Esophagus (tissue), 2 donors: Measurements from ENCODE around the gene PI4KA. TPM values are rescaled to one million over a fixed set of nuclear protein-coding genes. Genes with fewer than 3 reads are reported as not detected.

Source experiments
- H3K27ac ChIP-seq, 2 donors: one replicate each; pipeline ENCODE4 v1.5.1; 2013; ENCODE audit warnings: low read depth in 2 of 2, mild to moderate bottlenecking in 2 of 2, inconsistent platforms in 1 of 2, low read length in 1 of 2, moderate library complexity in 1 of 2
- H3K27me3 ChIP-seq, 2 donors: one replicate each; pipeline ENCODE4 v1.6.1; 2013; ENCODE audit warnings: low read length in 2 of 2, control low read depth in 1 of 2, mild to moderate bottlenecking in 1 of 2; ENCODE audit not compliant: insufficient read depth in 2 of 2, control insufficient read depth in 1 of 2
- H3K36me3 ChIP-seq, 2 donors: one replicate each; pipeline ENCODE4 v1.6.1; 2013; ENCODE audit warnings: low read length in 1 of 2; ENCODE audit not compliant: control insufficient read depth in 2 of 2, insufficient read depth in 2 of 2
- H3K4me1 ChIP-seq, 2 donors: one replicate each; pipeline ENCODE4 v1.6.1; 2013; ENCODE audit warnings: low read length in 1 of 2; ENCODE audit not compliant: control insufficient read depth in 2 of 2, insufficient read depth in 2 of 2
- H3K4me3 ChIP-seq, 2 donors: one replicate each; pipeline ENCODE4 v1.5.1; 2013; ENCODE audit warnings: low read length in 2 of 2, mild to moderate bottlenecking in 2 of 2, low read depth in 1 of 2, moderate library complexity in 1 of 2
- H3K9me3 ChIP-seq, 2 donors: one replicate each; pipeline ENCODE4 v1.6.1; 2013; ENCODE audit warnings: mild to moderate bottlenecking in 2 of 2, low read depth in 1 of 2, low read length in 1 of 2, moderate library complexity in 1 of 2; ENCODE audit not compliant: control insufficient read depth in 2 of 2, insufficient read depth in 1 of 2
- WGBS, 2 donors: extraction: QIAGEN DNeasy Blood & Tissue Kit; methylation state at CpG; one replicate each; pipeline ENCODE4 v1.1.7; 2013; 5-methylcytosine and 5-hydroxymethylcytosine counted together
- polyA plus RNA-seq, 2 donors: library from polyadenylated mRNA; stranded (reverse); fragments of 200-250 nt; gene quantifications; one replicate each; pipeline ENCODE4 v1.2.3, GENCODE V29; 2013
- donor health status: healthy with polysubstance abuse.
- donor health status: Bipolar disorder and iron deficiency.

Gene PI4KA
- polyA plus RNA-seq, 2 donors, result 21.4 to 22.8 TPM

DNA sequence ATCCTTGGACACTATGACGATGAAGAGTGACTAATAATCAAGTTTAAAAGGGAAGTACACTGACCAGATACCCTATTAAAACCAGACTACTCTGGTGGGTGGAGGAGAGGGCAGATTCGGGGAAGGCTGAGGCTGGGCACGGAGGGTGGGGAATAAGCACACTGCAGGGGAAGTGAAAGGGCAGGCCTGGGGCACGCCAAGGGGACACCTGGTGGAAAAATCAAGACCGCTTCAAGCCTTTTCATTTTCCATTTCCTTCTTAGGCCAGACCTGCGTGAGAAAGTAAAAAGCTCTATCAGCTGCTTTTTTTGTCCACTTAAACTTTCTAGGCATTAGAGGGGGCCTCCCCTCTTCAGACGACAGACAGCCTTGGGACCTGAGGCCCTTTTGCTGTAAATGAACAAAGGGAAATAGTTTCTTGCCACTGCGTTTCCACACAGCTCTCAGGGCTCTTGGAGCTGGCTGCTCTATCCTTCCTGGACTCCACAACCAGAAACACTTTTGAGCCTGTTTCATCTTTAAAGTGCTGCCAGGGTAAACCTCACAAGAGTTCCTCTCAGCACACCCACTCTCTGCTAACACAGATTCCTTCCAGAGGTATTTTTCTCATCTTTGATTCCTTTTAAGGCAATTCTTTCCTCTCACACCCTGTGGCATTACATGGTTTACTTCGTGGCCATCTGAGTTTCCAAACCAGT, 109.7 kb downstream of the PI4KA start:
- 42 to 52% methylated on average over 9 of the region's 9 CpGs for WGBS, 2 donors
- Histone ChIP-seq H3K36me3 (peaks cover 10 to 32% of the 10 kb centered on the region in 2 donors), H3K27ac (peak overlapping the region; percentile 1 to 21)

DNA sequence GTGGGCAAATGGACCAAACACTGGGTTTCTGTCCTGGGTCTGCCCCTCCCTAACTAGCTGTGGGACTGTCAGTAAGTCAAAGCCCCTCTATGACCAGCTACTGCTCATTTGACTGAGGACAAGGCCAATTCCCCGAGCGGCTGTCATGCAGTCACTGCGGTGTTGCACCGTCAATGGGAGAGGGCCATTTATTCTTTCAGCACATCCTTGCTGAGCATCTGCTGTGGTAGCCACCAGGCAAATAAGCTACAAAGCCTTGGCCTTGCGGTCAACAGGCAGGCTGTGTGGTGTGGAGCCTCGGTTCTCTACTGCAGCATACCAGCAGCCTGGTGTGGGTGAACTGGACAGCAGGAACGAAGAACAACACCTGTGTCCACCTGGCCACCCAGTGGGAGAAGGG, 110.5 kb downstream of the PI4KA start:
- H3K4me3 ChIP-seq, result no peak overlapping the region
- H3K27me3 ChIP-seq, result no peaks in the 10 kb centered on the region
- peaks cover 6% of the 10 kb centered on the region in 2 donors for H3K4me1 ChIP-seq
- peak overlapping the region in 1 of 2 donors; percentile 10 for H3K27ac ChIP-seq
- 94 to 95% methylated on average over 7 of the region's 7 CpGs for WGBS, 2 donors
- H3K9me3 ChIP-seq, result no peaks in the 10 kb centered on the region
- H3K36me3 ChIP-seq, result peaks cover 10 to 32% of the 10 kb centered on the region in 2 donors

More for the DNA sequence above, 109.7 kb downstream of the PI4KA start:
- Histone ChIP-seq H3K9me3 (no peaks in the 10 kb centered on the region), H3K4me1 (peaks cover 6% of the 10 kb centered on the region in 2 donors), H3K4me3 (no peak overlapping the region), H3K27me3 (no peaks in the 10 kb centered on the region)

DNA sequence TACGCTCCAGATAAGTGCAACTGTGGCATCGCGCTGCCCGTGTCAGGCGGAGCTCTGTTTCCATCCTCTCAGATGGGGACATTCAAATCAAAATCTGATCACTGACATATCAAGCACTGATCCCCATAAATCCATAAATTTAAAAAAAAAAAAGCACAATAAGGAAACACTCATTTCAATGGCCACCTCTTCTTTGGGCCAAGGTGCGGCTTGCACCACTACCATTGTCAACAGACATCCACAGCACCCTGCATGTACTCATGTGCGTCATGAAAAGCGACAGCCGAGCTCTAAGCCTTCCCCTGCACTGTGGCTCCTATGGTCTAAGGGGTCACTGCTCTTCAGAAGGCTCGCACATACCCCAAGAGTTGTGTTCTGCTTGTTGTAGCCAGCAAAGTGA, 111.4 kb downstream of the PI4KA start:
- Histone ChIP-seq H3K27ac (no peak overlapping the region), H3K9me3 (no peaks in the 10 kb centered on the region), H3K27me3 (no peaks in the 10 kb centered on the region), H3K4me3 (no peak overlapping the region), H3K36me3 (peaks cover 13 to 35% of the 10 kb centered on the region in 2 donors), H3K4me1 (peaks cover 6% of the 10 kb centered on the region in 2 donors)
- WGBS, 2 donors, result 97 to 98% methylated on average over 10 of the region's 10 CpGs

DNA sequence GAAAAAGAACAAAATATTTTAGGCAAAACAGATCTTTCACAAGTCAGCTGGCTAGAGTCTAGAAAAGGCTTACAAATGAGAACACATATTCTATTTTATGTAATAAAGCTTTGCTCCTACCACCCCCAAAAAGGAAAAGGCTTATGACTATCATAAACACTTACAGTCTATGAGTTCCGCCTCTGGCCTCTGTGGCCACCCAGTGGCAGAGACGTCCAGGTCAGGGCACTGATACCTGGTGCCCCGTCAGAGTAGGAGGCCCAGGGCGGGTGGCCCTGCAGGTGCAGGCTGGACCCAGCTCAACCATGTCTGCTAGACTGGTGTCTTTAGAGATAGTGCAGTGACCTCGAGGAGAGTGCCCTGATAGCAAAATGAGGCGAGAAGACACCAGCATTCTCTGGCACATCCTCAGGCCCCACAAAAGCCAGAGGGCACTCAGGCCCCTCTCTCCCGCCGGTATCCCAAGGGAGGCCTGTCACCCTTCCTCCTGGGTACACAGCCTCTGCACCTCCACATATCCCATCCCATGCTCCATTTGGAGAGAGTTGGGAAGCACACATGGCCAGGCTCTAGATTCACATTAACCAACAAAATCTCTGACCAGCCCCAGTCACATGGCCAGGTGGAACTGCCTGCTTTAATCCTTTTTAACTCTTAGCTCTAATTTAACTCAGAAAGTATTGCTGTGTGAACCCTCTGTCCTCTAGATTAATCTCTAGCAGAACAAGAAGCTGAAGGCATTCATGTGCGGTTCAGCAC, 112.0 kb downstream of the PI4KA start:
- Histone ChIP-seq H3K27ac (no peak overlapping the region), H3K36me3 (peaks cover 9 to 32% of the 10 kb centered on the region in 2 donors)

DNA sequence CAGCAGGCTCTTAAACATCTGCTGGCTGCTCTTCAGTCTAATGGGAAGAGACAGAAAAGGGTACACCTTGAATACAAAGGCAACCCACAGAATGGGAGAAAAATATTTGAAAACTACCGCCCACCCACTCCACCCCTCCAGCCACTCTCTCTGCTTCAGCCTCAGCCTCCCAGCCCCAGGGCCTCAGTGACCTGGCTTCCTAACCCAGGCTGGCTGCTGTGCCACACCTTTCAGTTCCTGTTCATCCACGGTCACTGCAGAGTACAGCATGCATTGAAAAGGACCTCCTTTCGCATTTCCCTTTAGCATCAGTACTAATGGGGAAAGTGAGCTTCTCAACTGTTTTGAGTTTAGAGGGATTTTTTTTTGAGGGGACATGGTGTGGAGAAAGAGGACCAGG, 113.5 kb downstream of the PI4KA start:
- Histone ChIP-seq H3K4me3 (no peak overlapping the region), H3K4me1 (peaks cover 0 to 2% of the 10 kb centered on the region in 2 donors), H3K27ac (no peak overlapping the region), H3K9me3 (no peaks in the 10 kb centered on the region), H3K36me3 (peaks cover 9 to 30% of the 10 kb centered on the region in 2 donors), H3K27me3 (no peaks in the 10 kb centered on the region)
- WGBS, 2 donors, result 88% methylated on average over 3 of the region's 3 CpGs

More for the DNA sequence above, 112.0 kb downstream of the PI4KA start:
- Histone ChIP-seq H3K4me1 (peaks cover 6% of the 10 kb centered on the region in 2 donors), H3K27me3 (no peaks in the 10 kb centered on the region), H3K4me3 (no peak overlapping the region), H3K9me3 (no peaks in the 10 kb centered on the region)
- 91% methylated on average over 9 of the region's 9 CpGs for WGBS, 2 donors

DNA sequence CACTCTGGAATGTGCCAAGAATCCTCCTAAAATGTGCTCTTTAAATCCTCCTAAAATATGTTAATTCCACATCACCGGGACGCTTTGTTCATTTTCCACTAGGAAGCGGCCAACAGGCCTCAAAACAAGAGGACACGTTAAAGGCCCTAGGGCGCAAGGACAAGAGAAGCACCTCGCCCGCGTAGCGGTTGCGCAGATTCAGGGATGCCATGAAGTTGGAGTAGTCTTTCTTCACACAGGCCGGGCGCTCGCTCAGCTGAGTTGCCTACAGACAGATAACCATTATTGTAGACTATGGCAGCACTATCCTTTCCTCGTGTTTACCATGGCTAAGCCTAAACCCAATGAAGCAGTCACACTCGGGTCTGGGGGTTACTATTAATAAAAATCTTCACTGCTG, 114.2 kb downstream of the PI4KA start:
- 95% methylated on average over 15 of the region's 15 CpGs for WGBS, 2 donors
- Histone ChIP-seq H3K4me1 (peaks cover 0 to 2% of the 10 kb centered on the region in 2 donors), H3K4me3 (no peak overlapping the region), H3K9me3 (no peaks in the 10 kb centered on the region), H3K27ac (no peak overlapping the region), H3K27me3 (no peaks in the 10 kb centered on the region), H3K36me3 (peaks cover 9 to 30% of the 10 kb centered on the region in 2 donors)

DNA sequence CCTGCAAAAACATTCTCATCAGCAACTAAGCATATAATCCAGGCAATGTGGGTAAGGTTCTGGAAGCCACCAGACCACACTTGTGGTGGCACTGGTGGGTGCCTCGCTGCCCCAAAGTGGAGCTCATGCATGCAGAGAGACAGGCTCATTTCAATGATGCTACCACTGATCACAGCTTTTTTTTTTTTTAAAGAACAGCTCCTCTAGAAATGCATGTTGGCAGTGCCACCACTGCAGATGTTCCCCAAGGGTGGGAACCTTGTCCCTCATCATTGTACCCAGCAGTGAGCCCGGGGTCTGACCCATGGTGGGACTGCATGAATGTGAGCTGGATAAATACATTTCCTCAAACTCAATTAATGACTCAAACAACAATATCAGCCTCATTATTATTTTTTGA, 115.8 kb downstream of the PI4KA start:
- H3K4me1 ChIP-seq, result no peaks in the 10 kb centered on the region
- no peak overlapping the region for H3K27ac ChIP-seq
- H3K4me3 ChIP-seq, result no peak overlapping the region
- H3K9me3 ChIP-seq, result no peaks in the 10 kb centered on the region
- 43 to 64% methylated on average over 2 of the region's 2 CpGs for WGBS, 2 donors
- H3K27me3 ChIP-seq, result no peaks in the 10 kb centered on the region
- peaks cover 9 to 30% of the 10 kb centered on the region in 2 donors for H3K36me3 ChIP-seq

DNA sequence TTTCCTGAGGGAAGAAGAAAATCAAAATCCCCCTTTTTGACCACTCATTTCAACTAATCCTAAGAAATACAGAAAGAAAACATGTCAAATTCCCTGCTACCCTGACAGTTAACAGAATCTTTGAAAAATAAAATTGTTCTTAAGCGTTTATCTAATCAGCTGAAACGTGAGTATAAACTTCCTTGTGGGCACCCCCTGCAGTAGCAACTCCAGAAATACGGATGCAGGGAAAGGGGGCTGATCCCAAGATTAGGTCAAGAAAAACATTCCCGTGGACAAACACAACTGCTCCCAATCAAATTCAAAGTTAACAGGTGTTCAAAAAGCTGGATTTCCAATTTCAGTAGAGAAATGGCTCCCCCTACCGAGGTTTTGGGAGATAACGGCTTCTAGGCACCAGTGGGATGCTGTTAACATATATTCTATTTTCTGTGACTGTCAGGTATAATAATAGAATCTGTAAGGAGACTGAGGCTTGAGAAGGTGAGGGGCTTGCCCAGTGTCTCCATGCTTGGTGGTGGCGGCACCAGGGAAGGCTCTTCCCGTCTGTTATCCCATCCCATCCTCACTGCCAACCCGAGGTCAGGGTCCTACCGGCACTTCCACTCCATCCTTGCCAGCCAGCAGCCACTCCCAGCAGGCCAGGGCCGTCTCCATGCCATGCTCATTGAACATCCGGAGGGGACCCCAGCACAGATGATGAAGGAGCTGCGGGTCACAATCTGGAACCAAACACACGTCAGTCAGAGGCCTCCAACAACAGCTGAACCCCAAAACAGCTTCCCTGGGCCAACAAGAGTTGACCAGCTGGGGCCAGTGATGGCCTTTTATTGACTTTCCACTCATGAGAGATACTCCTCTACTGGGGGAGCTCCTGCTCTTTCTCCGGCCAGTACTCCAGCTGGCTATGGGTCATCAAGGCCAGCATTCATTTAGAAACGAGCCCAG, 116.7 kb downstream of the PI4KA start:
- no peaks in the 10 kb centered on the region for H3K9me3 ChIP-seq
- H3K4me1 ChIP-seq, result no peaks in the 10 kb centered on the region
- H3K27ac ChIP-seq, result no peak overlapping the region
- H3K4me3 ChIP-seq, result no peak overlapping the region
- H3K27me3 ChIP-seq, result no peaks in the 10 kb centered on the region
- WGBS, 2 donors, result 69 to 75% methylated on average over 16 of the region's 16 CpGs
- peaks cover 9 to 27% of the 10 kb centered on the region in 2 donors for H3K36me3 ChIP-seq

DNA sequence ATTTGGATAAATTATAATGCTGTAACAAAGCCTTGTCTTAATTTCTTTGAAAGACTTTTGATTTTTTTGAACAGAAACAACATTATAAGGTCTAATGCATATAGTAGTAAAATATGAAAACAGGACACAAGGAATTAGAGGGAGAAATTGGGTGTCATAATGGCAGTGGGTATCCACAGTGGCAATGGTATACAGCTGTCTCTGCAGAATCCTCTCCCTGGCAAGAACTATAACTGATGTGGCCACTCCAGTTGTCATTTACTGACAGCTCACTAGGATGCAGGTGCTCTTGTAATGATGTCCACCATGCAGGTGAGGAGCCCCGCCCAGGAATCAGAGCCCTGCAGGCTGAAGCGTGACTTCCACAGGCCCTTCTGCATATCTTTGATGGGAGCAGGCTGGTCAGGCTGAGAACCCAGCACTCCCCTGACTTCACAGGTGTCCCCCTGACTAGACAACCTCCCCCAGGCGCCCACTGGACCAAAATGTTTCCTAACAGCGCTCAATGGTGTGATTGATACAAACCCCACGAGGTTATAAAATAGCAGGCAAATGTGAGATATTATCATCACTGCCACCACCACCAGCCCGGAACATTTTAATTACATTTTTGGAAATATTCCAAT, 117.5 kb downstream of the PI4KA start:
- Histone ChIP-seq H3K4me1 (no peaks in the 10 kb centered on the region), H3K4me3 (no peak overlapping the region), H3K27me3 (no peaks in the 10 kb centered on the region), H3K9me3 (no peaks in the 10 kb centered on the region), H3K36me3 (peaks cover 13 to 27% of the 10 kb centered on the region in 2 donors), H3K27ac (no peak overlapping the region)
- WGBS, 2 donors, result 82 to 87% methylated on average over 6 of the region's 6 CpGs
